ENCODE data around the gene PIP4K2C. TPM values are rescaled to one million over a fixed set of nuclear protein-coding genes. Genes with fewer than 3 reads are reported as not detected.
"Not testable (repeated sequence)": the region's sequence is repeated elsewhere in the genome, so short reads cannot be mapped to it uniquely, and the experiment has no call there.

PIP4K2C gene
- total RNA-seq, 1 donor = 33.2 TPM

DNA sequence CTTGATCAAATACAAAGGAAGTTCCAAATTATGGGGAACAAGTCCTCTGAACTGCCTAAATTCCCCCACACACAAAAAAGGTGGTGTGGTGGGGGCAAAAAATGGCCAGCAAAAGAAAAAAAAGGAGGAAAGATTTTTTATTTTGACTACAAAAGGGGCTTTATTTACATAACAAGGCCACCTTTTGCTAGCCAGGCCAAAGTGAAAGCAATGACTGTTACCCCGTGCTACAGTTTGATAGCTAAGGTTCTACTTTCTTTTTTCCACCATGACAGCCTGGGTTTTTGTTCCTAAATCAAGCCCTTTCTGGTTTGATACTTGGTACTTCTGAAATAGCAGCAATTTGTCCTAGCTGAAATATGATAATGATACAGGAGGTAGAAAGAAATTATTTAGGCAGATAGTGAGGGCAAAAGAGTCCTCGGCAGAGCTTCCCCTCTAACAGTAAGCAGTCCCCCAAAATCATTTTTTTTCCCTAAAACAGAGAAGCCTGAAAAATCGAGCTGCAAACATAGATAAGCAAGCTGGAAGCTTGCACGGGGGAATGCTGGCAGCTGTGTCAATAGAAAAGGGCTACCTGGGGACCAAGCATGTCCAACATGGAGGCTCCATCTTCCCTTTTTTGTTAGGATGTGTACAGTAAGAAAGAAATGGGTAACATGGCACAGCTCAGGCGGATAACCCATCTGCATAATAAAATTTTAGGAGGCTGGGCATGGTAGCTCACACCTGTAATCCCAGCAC lies 50.9 kb downstream of the PIP4K2C start:
- no peak for DNase-seq (ENCODE audit: low read depth)
- H3K4me3 ChIP-seq (ENCODE audit: low read depth, low read length) = no peak overlapping the region
- TF ChIP-seq, protein P1, sequence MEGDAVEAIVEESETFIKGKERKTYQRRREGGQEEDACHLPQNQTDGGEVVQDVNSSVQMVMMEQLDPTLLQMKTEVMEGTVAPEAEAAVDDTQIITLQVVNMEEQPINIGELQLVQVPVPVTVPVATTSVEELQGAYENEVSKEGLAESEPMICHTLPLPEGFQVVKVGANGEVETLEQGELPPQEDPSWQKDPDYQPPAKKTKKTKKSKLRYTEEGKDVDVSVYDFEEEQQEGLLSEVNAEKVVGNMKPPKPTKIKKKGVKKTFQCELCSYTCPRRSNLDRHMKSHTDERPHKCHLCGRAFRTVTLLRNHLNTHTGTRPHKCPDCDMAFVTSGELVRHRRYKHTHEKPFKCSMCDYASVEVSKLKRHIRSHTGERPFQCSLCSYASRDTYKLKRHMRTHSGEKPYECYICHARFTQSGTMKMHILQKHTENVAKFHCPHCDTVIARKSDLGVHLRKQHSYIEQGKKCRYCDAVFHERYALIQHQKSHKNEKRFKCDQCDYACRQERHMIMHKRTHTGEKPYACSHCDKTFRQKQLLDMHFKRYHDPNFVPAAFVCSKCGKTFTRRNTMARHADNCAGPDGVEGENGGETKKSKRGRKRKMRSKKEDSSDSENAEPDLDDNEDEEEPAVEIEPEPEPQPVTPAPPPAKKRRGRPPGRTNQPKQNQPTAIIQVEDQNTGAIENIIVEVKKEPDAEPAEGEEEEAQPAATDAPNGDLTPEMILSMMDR (IDR thresholded peaks at IDR 0.05; ENCODE audit: insufficient read depth, low read depth, low read length) = no peak

DNA sequence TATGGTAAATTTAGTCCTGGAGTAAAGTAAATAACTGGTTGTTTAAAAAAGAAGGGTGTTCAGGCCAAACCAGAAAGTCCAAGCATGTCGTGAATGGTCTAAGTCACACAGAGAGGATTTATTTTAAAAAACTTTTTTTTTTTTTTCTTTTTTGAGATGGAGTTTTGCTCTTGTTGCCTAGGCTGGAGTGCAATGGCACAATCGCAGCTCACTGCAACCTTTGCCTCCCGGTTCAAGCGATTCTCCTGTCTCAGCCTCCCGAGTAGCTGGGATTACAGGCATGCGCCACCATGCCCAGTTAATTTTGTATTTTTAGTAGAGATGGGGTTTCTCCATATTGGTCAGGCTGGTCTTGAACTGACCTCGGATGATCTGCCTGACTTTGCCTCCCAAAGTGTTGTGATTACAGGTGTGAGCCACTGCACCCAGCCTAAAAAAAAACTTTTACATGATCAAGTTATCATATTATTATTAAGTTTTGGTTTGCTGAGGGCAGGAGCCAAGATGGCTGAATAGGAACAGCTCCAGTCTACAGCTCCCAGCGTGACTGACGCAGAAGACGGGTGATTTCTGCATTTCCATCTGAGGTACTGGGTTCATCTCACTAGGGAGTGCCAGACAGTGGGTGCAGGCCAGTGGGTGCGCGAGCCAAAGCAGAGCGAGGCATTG lies 55.1 kb downstream of the PIP4K2C start:
- H3K4me3 ChIP-seq (ENCODE audit: low read depth, low read length); DNase-seq (ENCODE audit: low read depth): not testable (repeated sequence)

DNA sequence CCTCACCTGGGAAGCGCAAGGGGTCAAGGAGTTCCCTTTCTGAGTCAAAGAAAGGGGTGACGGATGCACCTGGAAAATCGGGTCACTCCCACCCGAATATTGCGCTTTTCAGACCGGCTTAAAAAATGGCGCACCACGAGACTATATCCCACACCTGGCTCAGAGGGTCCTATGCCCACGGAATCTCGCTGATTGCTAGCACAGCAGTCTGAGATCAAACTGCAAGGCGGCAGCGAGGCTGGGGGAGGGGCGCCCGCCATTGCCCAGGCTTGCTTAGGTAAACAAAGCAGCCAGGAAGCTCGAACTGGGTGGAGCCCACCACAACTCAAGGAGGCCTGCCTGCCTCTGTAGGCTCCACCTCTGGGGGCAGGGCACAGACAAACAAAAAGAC lies 55.7 kb downstream of the PIP4K2C start:
- H3K4me3 ChIP-seq (ENCODE audit: low read depth, low read length); DNase-seq (ENCODE audit: low read depth): not testable (repeated sequence)

Other genes with a start within 250 kb of the PIP4K2C start
- 16.8 and 19.0 TPM in 2 replicates for gene R3HDM2, start 160.1 kb upstream of the PIP4K2C start, total RNA-seq
- gene INHBC, start 156.4 kb upstream of the PIP4K2C start, total RNA-seq = under 0.01 TPM in 1 of 2 replicates, not detected in the other
- gene INHBE, start 135.9 kb upstream of the PIP4K2C start, total RNA-seq = 1.7 and 4.5 TPM in 2 replicates
- gene GLI1, start 131.4 kb upstream of the PIP4K2C start, total RNA-seq = 0.86 and 1.9 TPM in 2 replicates
- gene ARHGAP9, start 111.3 kb upstream of the PIP4K2C start, total RNA-seq = under 0.01 TPM in 2 replicates
- gene MARS1, start 103.1 kb upstream of the PIP4K2C start, total RNA-seq = 158 and 244 TPM in 2 replicates
- gene DDIT3, start 70.7 kb upstream of the PIP4K2C start, total RNA-seq = 18.1 and 56.7 TPM in 2 replicates
- gene MBD6, start 68.4 kb upstream of the PIP4K2C start, total RNA-seq = 4.8 and 6.9 TPM in 2 replicates
- gene DCTN2, start 44.0 kb upstream of the PIP4K2C start, total RNA-seq = 111 and 120 TPM in 2 replicates
- gene KIF5A, start 41.1 kb upstream of the PIP4K2C start, total RNA-seq = 0.86 and 1.3 TPM in 2 replicates
- gene DTX3, start 13.6 kb downstream of the PIP4K2C start, total RNA-seq = 19.0 and 22.9 TPM in 2 replicates
- gene ARHGEF25, start 20.2 kb downstream of the PIP4K2C start, total RNA-seq = 28.0 and 48.4 TPM in 2 replicates
- 3.0 and 5.2 TPM in 2 replicates for gene B4GALNT1, start 42.0 kb downstream of the PIP4K2C start, total RNA-seq
- 95.3 and 98.0 TPM in 2 replicates for gene OS9, start 102.9 kb downstream of the PIP4K2C start, total RNA-seq
- 0.32 and 0.43 TPM in 2 replicates for gene AGAP2, start 147.6 kb downstream of the PIP4K2C start, total RNA-seq
- 39.9 and 62.2 TPM in 2 replicates for gene TSPAN31, start 153.8 kb downstream of the PIP4K2C start, total RNA-seq
- 226 and 299 TPM in 2 replicates for gene CDK4, start 161.1 kb downstream of the PIP4K2C start, total RNA-seq
- 2.6 and 3.5 TPM in 2 replicates for gene MARCHF9, start 163.9 kb downstream of the PIP4K2C start, total RNA-seq
- gene CYP27B1, start 175.9 kb downstream of the PIP4K2C start, total RNA-seq = 0.97 and 3.0 TPM in 2 replicates
- gene METTL1, start 180.9 kb downstream of the PIP4K2C start, total RNA-seq = 5.2 and 7.4 TPM in 2 replicates
- gene EEF1AKMT3, start 181.4 kb downstream of the PIP4K2C start, total RNA-seq = 6.9 and 8.1 TPM in 2 replicates
- gene TSFM, start 191.6 kb downstream of the PIP4K2C start, total RNA-seq = 19.0 and 25.5 TPM in 2 replicates
- gene AVIL, start 227.5 kb downstream of the PIP4K2C start, total RNA-seq = 2.9 and 4.3 TPM in 2 replicates